ENCODE results near the gene DNAJC30. TPM values are rescaled to one million over a fixed set of nuclear protein-coding genes. Genes with fewer than 3 reads are reported as not detected.
"Not testable (repeated sequence)": the region's sequence is repeated elsewhere in the genome, so short reads cannot be mapped to it uniquely, and the experiment has no call there.

DNAJC30 gene
- total RNA-seq, 1 experiment from 2014 or later: 6.8 TPM

GRCh38 chr7:73722785-73723184, 39.5 kb upstream of the DNAJC30 start:
- CTCF ChIA-PET: no interaction called here
- Mint-ChIP-seq H3K4me1 (peaks cover under 1% of the 10 kb centered on the region), H3K36me3 (no peaks in the 10 kb centered on the region), H3K27ac (no peak overlapping the region), H3K4me3 (no peak overlapping the region), H3K27me3 (ENCODE audit: low read depth) (peaks cover 39% of the 10 kb centered on the region), H3K9me3 (no peaks in the 10 kb centered on the region)
- POLR2A ChIA-PET: interaction anchor here (0.6 kb wide), 2 partner anchors 39 to 183 kb away, joined by 3 read pairs; no protein-coding TSS in a partner anchor
- ATAC-seq (no peak), DNase-seq (ENCODE audit: low spot score) (no peak)
- TF ChIP-seq JUN (CRISPR knock-in tag; IDR thresholded peaks at IDR 0.05) (no peak), GABPB1 (CRISPR knock-in tag; IDR thresholded peaks at IDR 0.05) (no peak)
- TF ChIP-seq, protein P1, sequence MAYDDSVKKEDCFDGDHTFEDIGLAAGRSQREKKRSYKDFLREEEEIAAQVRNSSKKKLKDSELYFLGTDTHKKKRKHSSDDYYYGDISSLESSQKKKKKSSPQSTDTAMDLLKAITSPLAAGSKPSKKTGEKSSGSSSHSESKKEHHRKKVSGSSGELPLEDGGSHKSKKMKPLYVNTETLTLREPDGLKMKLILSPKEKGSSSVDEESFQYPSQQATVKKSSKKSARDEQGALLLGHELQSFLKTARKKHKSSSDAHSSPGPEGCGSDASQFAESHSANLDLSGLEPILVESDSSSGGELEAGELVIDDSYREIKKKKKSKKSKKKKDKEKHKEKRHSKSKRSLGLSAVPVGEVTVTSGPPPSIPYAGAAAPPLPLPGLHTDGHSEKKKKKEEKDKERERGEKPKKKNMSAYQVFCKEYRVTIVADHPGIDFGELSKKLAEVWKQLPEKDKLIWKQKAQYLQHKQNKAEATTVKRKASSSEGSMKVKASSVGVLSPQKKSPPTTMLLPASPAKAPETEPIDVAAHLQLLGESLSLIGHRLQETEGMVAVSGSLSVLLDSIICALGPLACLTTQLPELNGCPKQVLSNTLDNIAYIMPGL (CRISPR knock-in tag; IDR thresholded peaks at IDR 0.05): no peak
- TF ChIP-seq, protein P2, sequence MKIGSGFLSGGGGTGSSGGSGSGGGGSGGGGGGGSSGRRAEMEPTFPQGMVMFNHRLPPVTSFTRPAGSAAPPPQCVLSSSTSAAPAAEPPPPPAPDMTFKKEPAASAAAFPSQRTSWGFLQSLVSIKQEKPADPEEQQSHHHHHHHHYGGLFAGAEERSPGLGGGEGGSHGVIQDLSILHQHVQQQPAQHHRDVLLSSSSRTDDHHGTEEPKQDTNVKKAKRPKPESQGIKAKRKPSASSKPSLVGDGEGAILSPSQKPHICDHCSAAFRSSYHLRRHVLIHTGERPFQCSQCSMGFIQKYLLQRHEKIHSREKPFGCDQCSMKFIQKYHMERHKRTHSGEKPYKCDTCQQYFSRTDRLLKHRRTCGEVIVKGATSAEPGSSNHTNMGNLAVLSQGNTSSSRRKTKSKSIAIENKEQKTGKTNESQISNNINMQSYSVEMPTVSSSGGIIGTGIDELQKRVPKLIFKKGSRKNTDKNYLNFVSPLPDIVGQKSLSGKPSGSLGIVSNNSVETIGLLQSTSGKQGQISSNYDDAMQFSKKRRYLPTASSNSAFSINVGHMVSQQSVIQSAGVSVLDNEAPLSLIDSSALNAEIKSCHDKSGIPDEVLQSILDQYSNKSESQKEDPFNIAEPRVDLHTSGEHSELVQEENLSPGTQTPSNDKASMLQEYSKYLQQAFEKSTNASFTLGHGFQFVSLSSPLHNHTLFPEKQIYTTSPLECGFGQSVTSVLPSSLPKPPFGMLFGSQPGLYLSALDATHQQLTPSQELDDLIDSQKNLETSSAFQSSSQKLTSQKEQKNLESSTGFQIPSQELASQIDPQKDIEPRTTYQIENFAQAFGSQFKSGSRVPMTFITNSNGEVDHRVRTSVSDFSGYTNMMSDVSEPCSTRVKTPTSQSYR (CRISPR knock-in tag; IDR thresholded peaks at IDR 0.05): no peak

- not testable (repeated sequence) for ATAC-seq; H3K4me1 Mint-ChIP-seq; H3K27ac Mint-ChIP-seq; H3K36me3 Mint-ChIP-seq; H3K9me3 Mint-ChIP-seq; DNase-seq (ENCODE audit: low spot score); H3K4me3 Mint-ChIP-seq
- H3K27me3 Mint-ChIP-seq (ENCODE audit: low read depth): peaks cover 42% of the 10 kb centered on the region
- ChIA-PET POLR2A (interaction anchor here (0.6 kb wide), 2 partner anchors 39 to 183 kb away, joined by 3 read pairs; no protein-coding TSS in a partner anchor), CTCF (interaction anchor here (0.9 kb wide), 1 partner anchor 115 kb away, joined by 4 read pairs; no protein-coding TSS in a partner anchor)
Measured at GRCh38 chr7:73722182-73722581, 38.9 kb upstream of the DNAJC30 start.

DNA sequence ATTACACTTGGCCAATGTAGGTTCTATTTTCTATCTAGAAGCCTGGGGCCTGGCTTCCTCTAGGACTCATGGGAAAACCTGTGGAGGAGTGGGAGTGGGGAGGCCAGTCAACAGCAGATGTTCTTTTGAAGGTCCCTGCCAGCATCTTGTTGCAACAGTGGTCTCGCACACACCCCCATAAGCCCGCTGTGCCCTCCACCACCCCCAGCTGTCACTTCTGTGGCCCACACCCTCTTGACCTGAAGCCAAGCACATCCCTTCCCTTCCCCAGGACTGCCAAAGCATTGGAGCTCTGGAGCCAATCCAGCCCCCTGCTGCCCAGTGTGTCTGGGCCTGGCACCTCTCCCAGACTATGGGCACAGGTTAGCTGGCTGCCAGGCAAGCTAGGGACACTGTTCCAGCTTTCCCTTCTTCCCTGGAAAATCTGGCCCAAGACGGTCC, 38.1 kb upstream of the DNAJC30 start:
- DNase-seq (ENCODE audit: low spot score): no peak
- Mint-ChIP-seq H3K9me3 (no peaks in the 10 kb centered on the region), H3K36me3 (no peaks in the 10 kb centered on the region), H3K27ac (no peak overlapping the region), H3K27me3 (ENCODE audit: low read depth) (peaks cover 42% of the 10 kb centered on the region), H3K4me3 (no peak overlapping the region), H3K4me1 (no peaks in the 10 kb centered on the region)
- ChIA-PET CTCF (interaction anchor here (0.9 to 1.2 kb wide), 2 partner anchors 37 to 114 kb away, joined by 4 read pairs; no protein-coding TSS in a partner anchor), POLR2A (no interaction called here)
- TF ChIP-seq SMAD4 (CRISPR knock-in tag; IDR thresholded peaks at IDR 0.05): no peak
- TF ChIP-seq ERG (CRISPR knock-in tag; IDR thresholded peaks at IDR 0.05): no peak
- TF ChIP-seq KAT7 (CRISPR knock-in tag; IDR thresholded peaks at IDR 0.05; ENCODE audit: borderline replicate concordance): no peak
- TF ChIP-seq PRRX2 (CRISPR knock-in tag; IDR thresholded peaks at IDR 0.05): no peak
- no peak for TF ChIP-seq CBFB (CRISPR knock-in tag; IDR thresholded peaks at IDR 0.05; ENCODE audit: low read depth)
- TF ChIP-seq, protein P1 (CRISPR knock-in tag; IDR thresholded peaks at IDR 0.05): no peak
- TF ChIP-seq NR2C2 (CRISPR knock-in tag; IDR thresholded peaks at IDR 0.05): no peak
- no peak for TF ChIP-seq RORB (CRISPR knock-in tag; IDR thresholded peaks at IDR 0.05)
- TF ChIP-seq ZBTB21 (CRISPR knock-in tag; IDR thresholded peaks at IDR 0.05; ENCODE audit: borderline replicate concordance): no peak
- TF ChIP-seq, protein P3, sequence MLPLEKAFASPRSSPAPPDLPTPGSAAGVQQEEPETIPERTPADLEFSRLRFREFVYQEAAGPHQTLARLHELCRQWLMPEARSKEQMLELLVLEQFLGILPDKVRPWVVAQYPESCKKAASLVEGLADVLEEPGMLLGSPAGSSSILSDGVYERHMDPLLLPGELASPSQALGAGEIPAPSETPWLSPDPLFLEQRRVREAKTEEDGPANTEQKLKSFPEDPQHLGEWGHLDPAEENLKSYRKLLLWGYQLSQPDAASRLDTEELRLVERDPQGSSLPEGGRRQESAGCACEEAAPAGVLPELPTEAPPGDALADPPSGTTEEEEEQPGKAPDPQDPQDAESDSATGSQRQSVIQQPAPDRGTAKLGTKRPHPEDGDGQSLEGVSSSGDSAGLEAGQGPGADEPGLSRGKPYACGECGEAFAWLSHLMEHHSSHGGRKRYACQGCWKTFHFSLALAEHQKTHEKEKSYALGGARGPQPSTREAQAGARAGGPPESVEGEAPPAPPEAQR (CRISPR knock-in tag; IDR thresholded peaks at IDR 0.05): no peak
- TF ChIP-seq SMAD3 (CRISPR knock-in tag; IDR thresholded peaks at IDR 0.05; ENCODE audit: borderline replicate concordance): no peak
- TF ChIP-seq FOXJ3 (CRISPR knock-in tag; IDR thresholded peaks at IDR 0.05; ENCODE audit: borderline replicate concordance): no peak
- TF ChIP-seq ZNF138 (CRISPR knock-in tag; conservative IDR thresholded peaks at IDR 0.05): no peak
- no peak for ATAC-seq

DNA sequence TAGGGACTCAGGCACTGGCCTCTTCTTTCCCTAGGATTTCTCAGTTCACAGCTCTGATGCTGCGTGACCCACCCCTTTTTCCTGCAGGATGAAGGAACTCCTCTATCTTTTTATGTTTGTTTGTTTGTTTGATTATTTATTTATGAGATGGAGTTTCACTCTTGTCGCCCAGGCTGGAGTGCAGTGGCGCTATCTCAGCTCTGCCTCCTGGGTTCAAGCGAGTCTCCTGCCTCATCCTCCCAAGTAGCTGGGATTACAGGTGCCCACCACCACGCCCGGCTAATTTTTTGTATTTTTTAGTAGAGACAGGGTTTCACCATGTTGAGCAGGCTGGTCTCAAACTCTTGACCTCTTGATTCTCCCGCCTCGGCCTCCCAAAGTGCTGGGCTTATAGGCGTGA, 37.2 kb upstream of the DNAJC30 start:
- CTCF ChIA-PET: interaction anchor here (1.2 to 2.0 kb wide), 7 partner anchors 8 to 114 kb away, joined by 4 to 18 read pairs (median 4); no protein-coding TSS in a partner anchor
- H3K4me3 Mint-ChIP-seq: peak overlapping the region; percentile 64
- DNase-seq (ENCODE audit: low spot score); H3K9me3 Mint-ChIP-seq; H3K36me3 Mint-ChIP-seq; POLR2A ChIA-PET; H3K4me1 Mint-ChIP-seq; ATAC-seq; H3K27ac Mint-ChIP-seq: not testable (repeated sequence)
- peaks cover 42% of the 10 kb centered on the region for H3K27me3 Mint-ChIP-seq (ENCODE audit: low read depth)
